IMR-90 (cell line): Measurements from ENCODE around the gene NFILZ. TPM values are rescaled to one million over a fixed set of nuclear protein-coding genes. Genes with fewer than 3 reads are reported as not detected.

Source experiments
- ATAC-seq: fragments of 200-7000 bp; cut with Tn5 transposase; 2 replicates; pipeline ENCODE4 v1.9.1; 2020; ENCODE audit warnings: low read depth, mild to moderate bottlenecking, moderate library complexity
- BruUV-seq: library from RNA; stranded (reverse); fragments of 400-500 nt; replicated peaks from 2 replicates; lab custom pipeline; 2021; lab: Mats Ljungman, UMichigan
- CTCF ChIA-PET: fragments of 300-600 bp; formaldehyde crosslinking; extraction: SDS; loops from one replicate; lab custom pipeline; 2021; ENCODE audit warnings: antibody characterized with exemption; lab: Yijun Ruan, JAX
- POLR2A ChIA-PET: fragments of 300-600 bp; sonication (Branson Sonifier 250); formaldehyde crosslinking; loops from one replicate; lab custom pipeline; 2022; ENCODE audit warnings: antibody characterized with exemption; ENCODE audit not compliant: unreplicated experiment; lab: Charles Lee
- DNase-seq: peaks from one replicate; pipeline ENCODE4 v3.0.0; 2013
- H2AFZ ChIP-seq: replicated peaks from 2 replicates; pipeline ENCODE3; 2013; ENCODE audit warnings: low read length, mild to moderate bottlenecking; ENCODE audit not compliant: poor library complexity
- H2AK5ac ChIP-seq: 2 replicates; pipeline ENCODE4 v1.6.1; 2013; ENCODE audit warnings: low read depth, low read length, inconsistent platforms
- H2AK9ac ChIP-seq: replicated peaks from 2 replicates; pipeline ENCODE3; 2013; ENCODE audit warnings: mild to moderate bottlenecking, low read depth, low read length, moderate library complexity; ENCODE audit not compliant: poor library complexity
- H2BK120ac ChIP-seq: 2 replicates; pipeline ENCODE4 v1.6.1; 2013; ENCODE audit warnings: low read depth, low read length, inconsistent platforms
- H2BK15ac ChIP-seq: 3 replicates; pipeline ENCODE4 v1.6.1; 2013; ENCODE audit warnings: low read depth, low read length, inconsistent platforms
- H2BK20ac ChIP-seq: 2 replicates; pipeline ENCODE4 v1.6.1; 2013; ENCODE audit warnings: low read depth, mild to moderate bottlenecking, inconsistent platforms, low read length, moderate library complexity
- H2BK5ac ChIP-seq: 2 replicates; pipeline ENCODE4 v1.6.1; 2013; ENCODE audit warnings: mild to moderate bottlenecking, low read depth, low read length, inconsistent platforms; ENCODE audit not compliant: poor library complexity, severe bottlenecking
- H3K14ac ChIP-seq: replicated peaks from 2 replicates; pipeline ENCODE4 v1.6.1; 2013; ENCODE audit warnings: low read depth, low read length, inconsistent platforms
- H3K18ac ChIP-seq: 2 replicates; pipeline ENCODE4 v1.6.1; 2013; ENCODE audit warnings: low read depth, low read length, control low read depth
- H3K23ac ChIP-seq: 2 replicates; pipeline ENCODE4 v1.6.1; 2013; ENCODE audit warnings: low read depth, low read length, inconsistent platforms
- H3K27ac ChIP-seq: 2 replicates; pipeline ENCODE4 v1.5.1; 2013; ENCODE audit warnings: mild to moderate bottlenecking, control low read depth, low read length; ENCODE audit not compliant: insufficient read depth
- H3K27me3 ChIP-seq: 2 replicates; pipeline ENCODE4 v1.6.1; 2013; ENCODE audit warnings: low read length; ENCODE audit not compliant: control insufficient read depth, insufficient read depth
- H3K36me3 ChIP-seq: 2 replicates; pipeline ENCODE4 v1.6.1; 2013; ENCODE audit warnings: low read length, mixed read lengths; ENCODE audit not compliant: control insufficient read depth, insufficient read depth
- H3K4ac ChIP-seq: 2 replicates; pipeline ENCODE4 v1.6.1; 2013; ENCODE audit warnings: low read depth, low read length, inconsistent platforms
- H3K4me1 ChIP-seq: 2 replicates; pipeline ENCODE4 v1.6.1; 2013; ENCODE audit warnings: low read length, mixed read lengths; ENCODE audit not compliant: control insufficient read depth, insufficient read depth
- H3K4me2 ChIP-seq: 2 replicates; pipeline ENCODE4 v1.6.1; 2013; ENCODE audit warnings: low read depth, mild to moderate bottlenecking, control low read depth, low read length, moderate library complexity
- H3K4me3 ChIP-seq: 2 replicates; pipeline ENCODE4 v1.5.1; 2013; ENCODE audit warnings: low read depth, mild to moderate bottlenecking, control low read depth, low read length, moderate library complexity; ENCODE audit not compliant: insufficient read depth
- H3K56ac ChIP-seq: 2 replicates; pipeline ENCODE4 v1.6.1; 2013; ENCODE audit warnings: low read length, inconsistent platforms; ENCODE audit not compliant: insufficient read depth; ENCODE audit errors: extremely low read depth
- H3K79me1 ChIP-seq, 2 experiments: 2 replicates each; pipeline ENCODE4 v1.6.1; 2013; ENCODE audit warnings: low read length in 2 of 2, inconsistent platforms in 1 of 2, low read depth in 1 of 2
- H3K9ac ChIP-seq: 2 replicates; pipeline ENCODE4 v1.6.1; 2013; ENCODE audit warnings: low read depth, low read length, control low read depth
- H3K9me1 ChIP-seq: 2 replicates; pipeline ENCODE4 v1.6.1; 2013; ENCODE audit warnings: low read length, inconsistent platforms; ENCODE audit not compliant: insufficient read depth
- H3K9me3 ChIP-seq: 2 replicates; pipeline ENCODE4 v1.6.1; 2013; ENCODE audit warnings: low read length; ENCODE audit not compliant: control insufficient read depth, insufficient read depth
- H4K20me1 ChIP-seq: 2 replicates; pipeline ENCODE4 v1.6.1; 2013; ENCODE audit warnings: low read length, inconsistent platforms; ENCODE audit not compliant: insufficient read depth
- H4K5ac ChIP-seq: 2 replicates; pipeline ENCODE4 v1.6.1; 2013; ENCODE audit warnings: mild to moderate bottlenecking, low read depth, low read length, control low read depth
- H4K8ac ChIP-seq, 2 experiments: 2 replicates each; pipeline ENCODE4 v1.6.1; 2013; ENCODE audit warnings: low read depth in 2 of 2, low read length in 2 of 2, control low read depth in 1 of 2, inconsistent platforms in 1 of 2
- H4K91ac ChIP-seq: 2 replicates; pipeline ENCODE4 v1.6.1; 2013; ENCODE audit warnings: low read depth, low read length, inconsistent platforms; ENCODE audit not compliant: insufficient read depth
- BHLHE40 ChIP-seq: fragments of 150-350 bp; IDR thresholded peaks from 2 replicates; pipeline ENCODE4 v1.6.1; 2016; ENCODE audit warnings: mild to moderate bottlenecking, low read depth, low read length
- CEBPB ChIP-seq: IDR thresholded peaks from 2 replicates; pipeline ENCODE4 v1.6.1; 2012; ENCODE audit warnings: low read depth, low read length, improper control_type of control experiment
- WGBS, 2 experiments: methylation state at CpG; one replicate each; pipeline versions ENCODE4 v1.1.5 to v1.1.7; 2013; ENCODE audit warnings: missing lambda C conversion rate in 2 of 2; ENCODE audit not compliant: insufficient read length in 1 of 2; ENCODE audit errors: extremely low coverage in 2 of 2; 5-methylcytosine and 5-hydroxymethylcytosine counted together
- dilution Hi-C: fragments of 300-500 bp; cut with HindIII; formaldehyde crosslinking; loops from one replicate; pipeline ENCODE4 v1.14.3; 2018; ENCODE audit warnings: low sequenced_read_pairs; ENCODE audit not compliant: unreplicated experiment
- in situ Hi-C: fragments of 300-500 bp; cut with MboI; formaldehyde crosslinking; loops from 3 replicates; pipeline ENCODE4 v1.14.3; 2019; ENCODE audit warnings: low sequenced_read_pairs, inconsistent platforms, mixed read lengths
- intact Hi-C: fragments of 100-400 bp; cut with micrococcal nuclease; formaldehyde crosslinking; loops from 2 replicates; pipeline ENCODE4 v1.10.0; 2022
- polyA plus RNA-seq, 3 experiments: library from polyadenylated mRNA; depleted of rRNA; stranded (reverse); fragments of >200 nt; gene quantifications; 2 replicates each; pipeline ENCODE4 v1.2.3, GENCODE V29; 2012; ENCODE audit warnings: low replicate concordance in 1 of 3
- total RNA-seq: library from RNA; depleted of rRNA; stranded (reverse); fragments of >200 nt; gene quantifications from 2 replicates; pipeline ENCODE4 v1.2.3, GENCODE V29; 2012

Gene NFILZ
- total and polyA plus RNA-seq, 2 of the 4 experiments (the other 2 are of a cell fraction), result not detected

- Histone ChIP-seq H3K9me1 (0 out of 2 replicates have a peak, but pooled peaks cover 3% of the 10 kb centered on the region), H4K8ac (no peak overlapping the region), H2AK5ac (no peak overlapping the region), H3K9ac (no peak overlapping the region), H2BK15ac (no peak overlapping the region), H3K4me1 (peaks cover 6% of the 10 kb centered on the region), H2BK20ac (no peak overlapping the region), H2AFZ (peak overlapping the region; percentile 71), H3K9me3 (0 out of 2 replicates have a peak, but pooled peaks cover 2% of the 10 kb centered on the region), H4K5ac (no peak overlapping the region), H3K4ac (no peak overlapping the region), H3K14ac (no peak overlapping the region), H2BK120ac (no peak overlapping the region), H3K27me3 (peaks cover 2% of the 10 kb centered on the region; the same call in 1 of the 2 replicates), H3K4me2 (peak overlapping the region; percentile 39; the same call in 1 of the 2 replicates), H3K27ac (no peak overlapping the region), H3K4me3 (no peak overlapping the region), H3K18ac (no peak overlapping the region), H3K23ac (no peak overlapping the region), H3K36me3 (no peaks in the 10 kb centered on the region), H4K20me1 (no peaks in the 10 kb centered on the region), H3K79me1 (no peaks in the 10 kb centered on the region), H3K56ac (no peak overlapping the region), H2AK9ac (no peak overlapping the region), H4K91ac (no peak overlapping the region), H2BK5ac (no peak overlapping the region)
- ChIA-PET POLR2A (no interaction called here), CTCF (no interaction called here)
- in situ Hi-C loops (no loop called here), dilution Hi-C loops (no loop called here), intact Hi-C loops (no loop called here)
- no TSS peak for BruUV-seq
- ATAC-seq (peak; percentile 30), DNase-seq (peak; percentile 21)
- WGBS, 2 experiments, result no CpG with 5 or more reads among the region's 21 CpGs
- no peak for TF ChIP-seq CEBPB
- TF ChIP-seq BHLHE40, result peak; percentile 78; the same call in 1 of the 2 replicates
These were observed 7.7 kb downstream of the NFILZ start for GRCh38 chr19:8638078-8638619.
